Esophagus (tissue), 2 donors: ENCODE data around the gene CCBE1. TPM values are rescaled to one million over a fixed set of nuclear protein-coding genes. Genes with fewer than 3 reads are reported as not detected.
A peak's percentile ranks its signal among the peaks of the same experiment; 100 is the strongest.
"Not testable (repeated sequence)": the region's sequence is repeated elsewhere in the genome, so short reads cannot be mapped to it uniquely, and the experiment has no call there.

ENCODE experiments used
- H3K27ac ChIP-seq, 2 donors: one replicate each; pipeline ENCODE4 v1.5.1; 2013; ENCODE audit warnings: low read depth in 2 of 2, mild to moderate bottlenecking in 2 of 2, inconsistent platforms in 1 of 2, low read length in 1 of 2, moderate library complexity in 1 of 2
- H3K27me3 ChIP-seq, 2 donors: one replicate each; pipeline ENCODE4 v1.6.1; 2013; ENCODE audit warnings: low read length in 2 of 2, control low read depth in 1 of 2, mild to moderate bottlenecking in 1 of 2; ENCODE audit not compliant: insufficient read depth in 2 of 2, control insufficient read depth in 1 of 2
- H3K36me3 ChIP-seq, 2 donors: one replicate each; pipeline ENCODE4 v1.6.1; 2013; ENCODE audit warnings: low read length in 1 of 2; ENCODE audit not compliant: control insufficient read depth in 2 of 2, insufficient read depth in 2 of 2
- H3K4me1 ChIP-seq, 2 donors: one replicate each; pipeline ENCODE4 v1.6.1; 2013; ENCODE audit warnings: low read length in 1 of 2; ENCODE audit not compliant: control insufficient read depth in 2 of 2, insufficient read depth in 2 of 2
- H3K4me3 ChIP-seq, 2 donors: one replicate each; pipeline ENCODE4 v1.5.1; 2013; ENCODE audit warnings: low read length in 2 of 2, mild to moderate bottlenecking in 2 of 2, low read depth in 1 of 2, moderate library complexity in 1 of 2
- H3K9me3 ChIP-seq, 2 donors: one replicate each; pipeline ENCODE4 v1.6.1; 2013; ENCODE audit warnings: mild to moderate bottlenecking in 2 of 2, low read depth in 1 of 2, low read length in 1 of 2, moderate library complexity in 1 of 2; ENCODE audit not compliant: control insufficient read depth in 2 of 2, insufficient read depth in 1 of 2
- WGBS, 2 donors: extraction: QIAGEN DNeasy Blood & Tissue Kit; methylation state at CpG; one replicate each; pipeline ENCODE4 v1.1.7; 2013; 5-methylcytosine and 5-hydroxymethylcytosine counted together
- polyA plus RNA-seq, 2 donors: library from polyadenylated mRNA; stranded (reverse); fragments of 200-250 nt; gene quantifications; one replicate each; pipeline ENCODE4 v1.2.3, GENCODE V29; 2013
- donor health status: healthy with polysubstance abuse.
- donor health status: Bipolar disorder and iron deficiency.

CCBE1 gene
- polyA plus RNA-seq: under 1 TPM; 0.18 to 0.34 TPM

- H3K4me3 ChIP-seq: peak within 1 kb of the TSS; percentile 44 to 56
- no peaks in the 10 kb centered on the region for H3K9me3 ChIP-seq
- 1 to 2% methylated on average over 39 to 46 of the region's 46 CpGs for WGBS, 2 donors
- no peak within 1 kb of the TSS for H3K27ac ChIP-seq
- no peaks in the 10 kb centered on the region for H3K36me3 ChIP-seq
- H3K4me1 ChIP-seq: peaks cover 9 to 12% of the 10 kb centered on the region in 2 donors
- H3K27me3 ChIP-seq: no peaks in the 10 kb centered on the region
Observed at GRCh38 chr18:59697236-59697932, at the start of gene CCBE1. Gene CCBE1 (minus strand): TSS chr18:59697423.

- 81 to 84% methylated on average over 4 of the region's 4 CpGs for WGBS, 2 donors
- no peaks in the 10 kb centered on the region for H3K27me3 ChIP-seq
- H3K4me1 ChIP-seq: no peaks in the 10 kb centered on the region
- no peaks in the 10 kb centered on the region for H3K36me3 ChIP-seq
- no peak overlapping the region for H3K27ac ChIP-seq
- H3K9me3 ChIP-seq: no peaks in the 10 kb centered on the region
- no peak overlapping the region for H3K4me3 ChIP-seq
Observed at GRCh38 chr18:59744271-59744721, 47.1 kb upstream of the CCBE1 start.

GRCh38 chr18:59743566-59743965 lies 46.3 kb upstream of the CCBE1 start:
- H3K9me3 ChIP-seq: no peaks in the 10 kb centered on the region
- H3K27ac ChIP-seq: no peak overlapping the region
- H3K27me3 ChIP-seq: no peaks in the 10 kb centered on the region
- H3K36me3 ChIP-seq: no peaks in the 10 kb centered on the region
- no peak overlapping the region for H3K4me3 ChIP-seq
- 71 to 77% methylated on average over 3 of the region's 3 CpGs for WGBS, 2 donors
- H3K4me1 ChIP-seq: no peaks in the 10 kb centered on the region

- Histone ChIP-seq H3K4me3 (no peak overlapping the region), H3K4me1 (no peaks in the 10 kb centered on the region), H3K27ac (no peak overlapping the region), H3K36me3 (no peaks in the 10 kb centered on the region), H3K27me3 (no peaks in the 10 kb centered on the region), H3K9me3 (no peaks in the 10 kb centered on the region)
- WGBS, 2 donors: 62 to 68% methylated on average over 8 of the region's 8 CpGs
Observed at GRCh38 chr18:59742325-59743111, 45.3 kb upstream of the CCBE1 start.

GRCh38 chr18:59740141-59740540 lies 42.9 kb upstream of the CCBE1 start:
- no peak overlapping the region for H3K4me3 ChIP-seq
- H3K9me3 ChIP-seq: no peaks in the 10 kb centered on the region
- H3K27ac ChIP-seq: no peak overlapping the region
- H3K36me3 ChIP-seq: no peaks in the 10 kb centered on the region
- no peaks in the 10 kb centered on the region for H3K4me1 ChIP-seq
- no peaks in the 10 kb centered on the region for H3K27me3 ChIP-seq

GRCh38 chr18:59737776-59738300 lies 40.6 kb upstream of the CCBE1 start:
- Histone ChIP-seq H3K4me1 (no peaks in the 10 kb centered on the region), H3K27me3 (no peaks in the 10 kb centered on the region), H3K36me3 (no peaks in the 10 kb centered on the region), H3K4me3 (no peak overlapping the region), H3K27ac (no peak overlapping the region), H3K9me3 (no peaks in the 10 kb centered on the region)
- WGBS, 2 donors: 94 to 98% methylated on average over 3 of the region's 3 CpGs

- not testable (repeated sequence) for H3K4me3 ChIP-seq, H3K27me3 ChIP-seq, H3K27ac ChIP-seq, H3K4me1 ChIP-seq, H3K36me3 ChIP-seq, H3K9me3 ChIP-seq
- 86 to 90% methylated on average over 7 of the region's 7 CpGs for WGBS, 2 donors
Observed at GRCh38 chr18:59737335-59737734, 40.1 kb upstream of the CCBE1 start.

- Histone ChIP-seq H3K27me3 (no peaks in the 10 kb centered on the region), H3K4me3 (no peak overlapping the region), H3K27ac (no peak overlapping the region), H3K4me1 (no peaks in the 10 kb centered on the region), H3K9me3 (no peaks in the 10 kb centered on the region), H3K36me3 (no peaks in the 10 kb centered on the region)
- 72 to 73% methylated on average over 2 of the region's 2 CpGs for WGBS, 2 donors
Observed at GRCh38 chr18:59736061-59736460, 38.8 kb upstream of the CCBE1 start.

GRCh38 chr18:59735269-59735860 lies 38.1 kb upstream of the CCBE1 start:
- no peaks in the 10 kb centered on the region for H3K36me3 ChIP-seq
- H3K4me1 ChIP-seq: no peaks in the 10 kb centered on the region
- no peak overlapping the region for H3K4me3 ChIP-seq
- no peaks in the 10 kb centered on the region for H3K27me3 ChIP-seq
- no peaks in the 10 kb centered on the region for H3K9me3 ChIP-seq
- no peak overlapping the region for H3K27ac ChIP-seq
- WGBS, 2 donors: 75 to 88% methylated on average over 2 of the region's 2 CpGs
